GM10266 (cell line): ENCODE results near the gene TP53BP2.

ENCODE experiments used
- DNase-seq: peaks from one replicate; pipeline ENCODE4 v3.0.0; 2012; ENCODE audit errors: extremely low spot score
- TF ChIP-seq, protein P1 (sequence below): IDR thresholded peaks from 2 replicates; pipeline ENCODE4 v1.5.1; 2012; ENCODE audit warnings: mild to moderate bottlenecking, low read depth; ENCODE audit not compliant: control insufficient read depth, insufficient read depth; ENCODE audit errors: missing control alignments

Gene TP53BP2

DNA sequence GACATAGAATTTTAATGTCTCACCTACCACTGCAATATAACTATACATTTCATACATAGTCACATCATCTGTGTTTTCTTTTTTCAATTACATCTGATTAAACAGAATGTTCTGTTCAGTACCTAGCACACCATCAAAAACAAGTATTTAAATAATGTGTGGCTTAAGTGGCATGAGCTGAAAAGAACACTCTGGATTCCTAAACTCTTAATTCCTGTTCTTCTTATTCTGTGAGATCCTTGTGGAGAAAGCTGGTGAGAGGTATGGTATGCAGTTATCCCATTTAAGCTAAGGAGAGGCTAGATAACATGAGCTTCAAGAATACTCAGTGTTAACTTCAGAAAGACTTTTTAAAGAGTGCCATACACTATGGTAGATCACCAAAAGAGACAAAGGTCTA is 5.5 kb downstream of the TP53BP2 start:
- TF ChIP-seq, protein P1, sequence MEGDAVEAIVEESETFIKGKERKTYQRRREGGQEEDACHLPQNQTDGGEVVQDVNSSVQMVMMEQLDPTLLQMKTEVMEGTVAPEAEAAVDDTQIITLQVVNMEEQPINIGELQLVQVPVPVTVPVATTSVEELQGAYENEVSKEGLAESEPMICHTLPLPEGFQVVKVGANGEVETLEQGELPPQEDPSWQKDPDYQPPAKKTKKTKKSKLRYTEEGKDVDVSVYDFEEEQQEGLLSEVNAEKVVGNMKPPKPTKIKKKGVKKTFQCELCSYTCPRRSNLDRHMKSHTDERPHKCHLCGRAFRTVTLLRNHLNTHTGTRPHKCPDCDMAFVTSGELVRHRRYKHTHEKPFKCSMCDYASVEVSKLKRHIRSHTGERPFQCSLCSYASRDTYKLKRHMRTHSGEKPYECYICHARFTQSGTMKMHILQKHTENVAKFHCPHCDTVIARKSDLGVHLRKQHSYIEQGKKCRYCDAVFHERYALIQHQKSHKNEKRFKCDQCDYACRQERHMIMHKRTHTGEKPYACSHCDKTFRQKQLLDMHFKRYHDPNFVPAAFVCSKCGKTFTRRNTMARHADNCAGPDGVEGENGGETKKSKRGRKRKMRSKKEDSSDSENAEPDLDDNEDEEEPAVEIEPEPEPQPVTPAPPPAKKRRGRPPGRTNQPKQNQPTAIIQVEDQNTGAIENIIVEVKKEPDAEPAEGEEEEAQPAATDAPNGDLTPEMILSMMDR: no peak
- no peak for DNase-seq

DNA sequence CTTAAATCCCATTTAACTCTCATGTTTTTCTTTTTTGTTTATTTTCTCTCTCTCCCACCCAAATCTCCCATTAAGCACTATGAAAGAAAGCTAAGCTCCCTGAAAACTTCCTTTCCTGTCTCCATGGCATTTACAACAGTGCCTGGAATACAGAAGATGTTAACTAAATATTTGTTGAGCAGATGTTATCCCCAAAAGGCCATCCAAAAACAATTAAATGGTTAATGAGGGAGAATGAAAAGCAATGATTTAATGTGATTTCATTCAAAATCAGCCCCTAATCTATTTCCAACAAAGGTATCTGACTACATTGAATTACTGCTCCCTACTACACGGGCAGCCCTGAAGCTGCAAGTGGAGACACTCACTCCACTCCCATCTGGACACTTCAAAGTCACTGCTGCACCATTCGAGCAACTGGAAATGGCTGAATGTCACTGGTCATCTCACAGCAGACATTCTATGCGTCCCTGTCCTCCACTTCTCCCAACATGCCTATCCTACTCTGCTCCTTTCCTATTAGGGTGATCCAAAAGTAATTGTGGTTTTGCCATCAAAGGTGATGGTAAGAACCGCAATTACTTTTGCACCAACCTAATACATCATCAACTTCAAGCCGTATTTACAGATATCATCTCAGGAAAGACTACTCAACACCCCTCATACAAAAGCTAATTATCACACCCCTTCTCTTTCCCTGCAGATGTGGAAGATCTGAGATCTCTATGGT is 7.5 kb downstream of the TP53BP2 start:
- no peak for DNase-seq
- TF ChIP-seq, protein P1: no peak

DNA sequence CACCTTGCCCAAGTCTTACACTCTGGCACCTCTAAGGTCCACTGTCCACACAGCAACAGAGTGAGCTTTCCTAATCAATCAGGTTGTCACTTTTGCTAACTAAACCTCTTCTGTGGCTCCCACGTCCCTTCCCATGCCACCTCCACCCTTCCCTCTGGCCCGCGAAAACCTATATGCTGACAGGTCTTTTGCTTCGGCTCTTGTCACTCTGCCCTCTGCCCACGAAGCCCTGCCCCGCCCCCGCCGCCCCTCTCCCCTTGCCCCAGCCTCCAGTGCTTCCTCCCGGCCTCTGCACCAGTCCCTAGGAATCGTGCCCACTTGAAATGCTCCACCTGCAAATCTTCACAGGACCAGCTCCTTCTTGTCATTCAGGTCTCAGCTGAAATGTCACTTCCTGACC is 8.1 kb downstream of the TP53BP2 start:
- no peak for DNase-seq
- TF ChIP-seq, protein P1: no peak

DNA sequence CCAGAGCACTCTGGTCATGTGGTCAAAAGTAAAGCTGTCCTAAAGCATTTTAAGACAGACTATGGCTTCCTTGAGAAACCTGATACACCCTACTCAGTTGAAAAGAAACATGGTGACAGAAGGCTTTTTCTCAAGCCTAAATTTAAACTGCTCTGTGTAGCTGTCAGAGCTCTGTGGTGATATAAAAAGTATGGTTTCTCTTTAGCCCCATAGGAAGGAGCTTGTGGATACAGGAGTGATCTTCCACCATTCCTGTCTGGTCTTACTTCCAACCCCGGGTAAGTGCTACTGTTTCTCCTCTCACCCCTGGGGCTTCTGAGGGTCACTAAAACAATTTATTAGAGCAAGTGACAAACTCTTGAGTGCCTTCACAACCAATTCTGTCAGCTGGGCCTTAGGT is 8.5 kb downstream of the TP53BP2 start:
- no peak for DNase-seq
- TF ChIP-seq, protein P1: no peak

DNA sequence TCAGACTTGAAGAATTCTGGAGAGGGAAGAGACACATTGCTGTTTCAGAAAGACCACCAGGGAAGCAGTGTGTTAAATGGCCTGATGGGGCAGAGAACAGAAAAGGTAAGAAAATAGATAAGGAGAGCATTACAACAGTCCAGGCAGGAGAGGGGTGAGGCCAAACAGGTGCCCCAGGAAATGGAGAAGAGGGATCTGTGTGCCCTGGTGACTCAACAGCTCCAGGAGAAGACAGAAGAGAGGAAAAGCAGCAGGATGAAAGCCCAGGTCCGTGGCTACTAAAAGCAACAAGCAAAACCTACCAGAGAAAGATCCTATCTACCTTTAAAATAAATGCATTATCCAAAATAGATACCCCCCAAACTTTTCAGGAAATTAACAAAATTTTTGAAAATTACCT is 9.2 kb downstream of the TP53BP2 start:
- DNase-seq: no peak
- TF ChIP-seq, protein P1: no peak

DNA sequence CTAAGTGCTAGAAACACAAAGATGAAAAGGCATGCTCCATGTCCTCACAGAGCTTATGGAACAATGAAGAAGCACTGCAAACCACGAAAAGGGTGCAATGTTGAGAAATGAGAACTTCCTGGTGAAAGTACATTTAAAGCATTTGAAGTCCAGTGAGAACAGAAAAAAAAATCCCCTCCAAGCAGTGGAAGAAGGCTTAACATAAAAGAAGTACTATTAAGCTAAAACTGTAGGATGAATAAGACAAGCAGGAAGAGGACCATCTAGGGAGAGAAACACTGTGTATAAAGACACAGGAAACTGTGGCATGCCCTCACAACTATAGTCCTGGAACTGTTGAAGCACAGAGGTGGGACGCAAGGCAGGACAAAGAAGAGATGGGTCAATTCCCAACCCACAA is 10.0 kb downstream of the TP53BP2 start:
- TF ChIP-seq, protein P1: no peak
- no peak for DNase-seq

DNA sequence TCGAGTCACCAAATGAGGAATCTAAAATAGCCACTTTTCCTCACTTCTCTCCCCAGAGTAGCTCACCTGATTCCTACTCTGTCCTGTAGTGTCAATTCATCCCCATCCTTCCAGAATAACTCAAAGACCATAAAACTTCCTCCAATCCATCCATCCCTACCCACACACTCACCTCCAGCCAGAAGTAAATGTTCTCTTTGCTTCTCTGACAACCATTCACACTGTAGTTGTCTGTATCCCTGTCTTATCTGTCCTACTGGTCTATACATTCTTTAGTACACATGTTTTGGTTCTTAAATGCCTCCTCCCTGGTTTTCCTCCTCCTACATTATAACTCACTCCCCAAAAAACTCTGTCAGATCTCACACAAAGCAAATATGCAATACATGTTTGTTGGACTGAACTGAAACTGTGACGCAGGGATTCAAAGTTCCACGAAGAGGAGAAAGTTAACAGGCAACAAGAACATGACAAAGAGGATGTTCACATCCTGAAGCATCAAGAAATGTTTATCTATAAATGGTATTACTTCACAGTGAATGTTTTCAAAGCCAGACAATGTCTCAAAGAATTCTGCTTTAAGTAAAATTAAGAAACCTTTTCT is 11.0 kb downstream of the TP53BP2 start:
- DNase-seq: no peak
- TF ChIP-seq, protein P1: no peak
